OCI-LY1 (cell line): ENCODE measurements around the gene GSTP1.
"Not testable (repeated sequence)": the region's sequence is repeated elsewhere in the genome, so short reads cannot be mapped to it uniquely, and the experiment has no call there.

Source experiments
- H2AFZ ChIP-seq: fragments of 200-600 bp; sonication (generic), shearing (Covaris generic); 2 replicates; pipeline ENCODE4 v1.6.0; 2014; ENCODE audit warnings: antibody characterized with exemption, mild to moderate bottlenecking, low read length
- H3F3A ChIP-seq: fragments of 200-600 bp; sonication (generic), shearing (Covaris generic); 2 replicates; pipeline ENCODE4 v1.6.0; 2014; ENCODE audit warnings: mild to moderate bottlenecking, antibody characterized with exemption, low read length, moderate library complexity; ENCODE audit not compliant: insufficient read depth
- H3K27ac ChIP-seq: fragments of 200-600 bp; sonication (generic); 2 replicates; pipeline ENCODE4 v1.5.1; 2014; ENCODE audit warnings: low read length, mixed run types, mild to moderate bottlenecking, low read depth; ENCODE audit not compliant: poor library complexity, severe bottlenecking
- H3K27me3 ChIP-seq: fragments of 200-600 bp; sonication (generic); 2 replicates; pipeline ENCODE4 v1.6.0; 2014; ENCODE audit warnings: antibody characterized with exemption, mild to moderate bottlenecking, low read length, moderate library complexity; ENCODE audit not compliant: insufficient read depth
- H3K36me3 ChIP-seq: fragments of 200-600 bp; sonication (generic); 2 replicates; pipeline ENCODE4 v1.6.1; 2014; ENCODE audit warnings: mild to moderate bottlenecking, antibody characterized with exemption, low read length, moderate library complexity, mixed read lengths; ENCODE audit not compliant: insufficient read depth
- H3K4me1 ChIP-seq: fragments of 200-600 bp; sonication (generic); 2 replicates; pipeline ENCODE4 v1.5.1; 2014; ENCODE audit warnings: mild to moderate bottlenecking, low read length, moderate library complexity; ENCODE audit not compliant: insufficient read depth, severe bottlenecking
- H3K4me2 ChIP-seq: fragments of 200-600 bp; sonication (generic), shearing (Covaris generic); 2 replicates; pipeline ENCODE4 v1.6.1; 2014; ENCODE audit warnings: low read length
- H3K4me3 ChIP-seq: fragments of 200-600 bp; sonication (generic); 2 replicates; pipeline ENCODE4 v1.5.1; 2014; ENCODE audit warnings: low read length, low read depth, mild to moderate bottlenecking, mixed read lengths; ENCODE audit not compliant: poor library complexity, severe bottlenecking
- H3K79me2 ChIP-seq: fragments of 200-600 bp; shearing (Covaris generic); 2 replicates; pipeline ENCODE4 v1.6.1; 2016; ENCODE audit warnings: mixed run types, low read length, mixed read lengths; ENCODE audit not compliant: insufficient read depth
- H3K9ac ChIP-seq: fragments of 200-600 bp; sonication (generic), shearing (Covaris generic); 2 replicates; pipeline ENCODE4 v1.6.1; 2014; ENCODE audit warnings: mild to moderate bottlenecking, low read length, mixed read lengths
- H3K9me2 ChIP-seq: fragments of 200-600 bp; sonication (generic), shearing (Covaris generic); 2 replicates; pipeline ENCODE4 v1.6.1; 2014; ENCODE audit warnings: low read depth, mild to moderate bottlenecking, low read length, mixed read lengths
- H3K9me3 ChIP-seq: fragments of 200-600 bp; shearing (Covaris generic); 2 replicates; pipeline ENCODE4 v1.6.1; 2014; ENCODE audit warnings: low read length, mixed read lengths
- H4K20me1 ChIP-seq: fragments of 200-600 bp; sonication (generic), shearing (Covaris generic); 2 replicates; pipeline ENCODE4 v1.6.0; 2016; ENCODE audit warnings: mild to moderate bottlenecking, low read length; ENCODE audit not compliant: insufficient read depth
- EZH2 ChIP-seq: fragments of 200-600 bp; sonication (generic), shearing (Covaris generic); IDR thresholded peaks from 2 replicates; pipeline ENCODE4 v1.8.0; 2017; ENCODE audit warnings: borderline replicate concordance, mixed run types, mild to moderate bottlenecking, antibody characterized with exemption, low read length, moderate library complexity, mixed read lengths
- TF ChIP-seq, protein P1 (sequence below): fragments of 200-600 bp; sonication (generic), shearing (Covaris generic); IDR thresholded peaks from 2 replicates; pipeline ENCODE4 v1.5.1; 2017; ENCODE audit warnings: mild to moderate bottlenecking, antibody characterized with exemption, low read length, moderate library complexity, mixed read lengths

The GSTP1 gene

DNA sequence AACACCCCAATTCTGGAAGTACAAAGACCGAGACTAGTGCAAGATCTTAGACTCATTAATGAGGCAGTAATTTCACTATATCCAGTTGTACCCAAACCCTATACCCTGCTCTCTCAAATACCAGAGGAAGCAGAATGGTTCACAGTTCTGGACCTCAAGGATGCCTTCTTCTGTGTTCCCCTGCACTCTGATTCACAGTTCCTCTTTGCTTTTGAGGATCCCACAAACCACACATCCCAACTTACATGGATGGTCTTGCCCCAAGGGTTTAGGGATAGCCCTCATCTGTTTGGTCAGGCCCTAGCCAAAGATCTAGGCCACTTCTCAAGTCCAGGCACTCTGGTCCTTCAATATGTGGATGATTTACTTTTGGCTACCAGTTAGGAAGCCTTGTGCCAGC, 40.2 kb downstream of the GSTP1 start:
- not testable (repeated sequence) for H3K4me3 ChIP-seq, H3K9ac ChIP-seq, H3F3A ChIP-seq, H3K36me3 ChIP-seq, H3K27ac ChIP-seq, H4K20me1 ChIP-seq, H3K9me3 ChIP-seq, H2AFZ ChIP-seq, H3K27me3 ChIP-seq, H3K79me2 ChIP-seq, H3K9me2 ChIP-seq, H3K4me2 ChIP-seq, H3K4me1 ChIP-seq

DNA sequence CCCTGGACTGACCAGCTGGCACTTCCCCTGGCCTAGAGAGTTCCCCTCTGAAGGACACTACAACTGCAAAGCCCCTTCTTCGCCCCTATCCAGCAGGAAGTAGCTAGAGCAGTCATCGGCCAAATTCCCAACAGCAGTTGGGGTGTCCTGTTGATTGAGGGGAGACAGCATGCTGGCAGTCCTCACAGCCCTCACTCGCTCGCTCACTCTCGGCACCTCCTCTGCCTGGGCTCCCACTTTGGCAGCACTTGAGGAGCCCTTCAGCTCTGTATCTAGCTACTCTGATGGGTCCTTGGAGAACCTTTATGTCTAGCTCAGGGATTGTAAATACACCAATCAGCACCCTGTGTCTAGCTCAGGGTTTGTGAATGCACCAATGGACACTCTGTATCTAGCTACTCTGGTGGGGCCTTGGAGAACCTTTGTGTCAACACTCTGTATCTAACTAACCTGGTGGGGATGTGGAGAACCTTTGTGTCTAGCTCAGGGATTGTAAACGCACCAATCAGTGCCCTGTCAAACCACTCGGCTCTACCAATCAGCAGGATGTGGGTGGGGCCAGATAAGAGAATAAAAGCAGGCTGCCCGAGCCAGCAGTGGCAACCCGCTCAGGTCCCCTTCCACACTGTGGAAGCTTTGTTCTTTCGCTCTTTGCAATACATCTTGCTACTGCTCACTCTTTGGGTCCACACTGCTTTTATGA, 42.7 kb downstream of the GSTP1 start:
- H3K9me2 ChIP-seq, H3K27ac ChIP-seq, H3K27me3 ChIP-seq, H3K9ac ChIP-seq, H3K4me2 ChIP-seq, H3K79me2 ChIP-seq, H3K4me3 ChIP-seq, H4K20me1 ChIP-seq, H2AFZ ChIP-seq, H3K36me3 ChIP-seq, H3F3A ChIP-seq, H3K9me3 ChIP-seq: not testable (repeated sequence)
- H3K4me1 ChIP-seq = peaks cover 18% of the 10 kb centered on the region

DNA sequence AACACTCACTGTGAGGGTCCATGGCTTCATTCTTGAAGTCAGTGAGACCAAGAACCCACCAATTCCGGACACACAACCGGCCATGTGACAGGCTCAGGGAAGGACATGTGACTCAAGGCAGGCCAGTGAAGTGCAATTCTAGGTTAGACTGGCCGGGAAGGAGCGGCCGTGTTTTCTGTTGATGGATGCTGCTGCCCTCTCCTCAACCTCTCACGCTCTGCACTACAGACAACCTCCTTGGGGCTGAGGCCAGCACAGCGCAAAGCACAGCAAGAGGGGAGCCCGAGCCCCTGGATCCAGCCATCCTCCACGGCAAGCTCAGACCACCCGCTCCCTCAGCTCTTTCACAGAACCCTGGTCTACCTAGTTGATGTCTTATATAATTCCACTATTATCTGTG, 43.4 kb downstream of the GSTP1 start:
- Histone ChIP-seq H3K4me2 (no peak overlapping the region), H3K36me3 (no peaks in the 10 kb centered on the region)

DNA sequence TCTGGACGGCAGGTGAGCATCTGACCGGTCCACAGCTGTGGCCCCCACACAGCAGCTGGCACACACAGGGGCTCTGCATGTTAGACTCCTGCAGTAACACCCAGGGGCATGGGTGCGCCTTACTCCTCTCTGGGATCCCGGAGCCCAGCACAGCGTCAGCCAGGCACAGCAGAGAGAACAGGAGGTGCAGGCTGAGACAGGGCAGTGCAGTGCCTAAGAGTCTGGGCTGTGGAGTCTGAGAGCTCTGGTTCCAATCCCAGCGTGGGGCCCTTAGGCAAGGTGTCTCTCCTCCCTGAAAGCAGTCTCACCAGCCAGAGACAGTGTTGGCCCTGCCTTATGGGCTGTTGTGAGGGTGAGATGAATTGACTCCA, 43.8 kb downstream of the GSTP1 start:
- Histone ChIP-seq H3K27ac (no peak overlapping the region), H3K79me2 (no peaks in the 10 kb centered on the region), H3K9me2 (no peaks in the 10 kb centered on the region), H3K4me2 (no peak overlapping the region), H3K4me3 (no peak overlapping the region), H3K27me3 (no peaks in the 10 kb centered on the region), H2AFZ (no peak overlapping the region), H3K4me1 (peaks cover 18% of the 10 kb centered on the region), H3K9ac (no peak overlapping the region), H3K9me3 (no peaks in the 10 kb centered on the region), H3F3A (no peaks in the 10 kb centered on the region), H3K36me3 (no peaks in the 10 kb centered on the region), H4K20me1 (no peaks in the 10 kb centered on the region)
- TF ChIP-seq, protein P1, sequence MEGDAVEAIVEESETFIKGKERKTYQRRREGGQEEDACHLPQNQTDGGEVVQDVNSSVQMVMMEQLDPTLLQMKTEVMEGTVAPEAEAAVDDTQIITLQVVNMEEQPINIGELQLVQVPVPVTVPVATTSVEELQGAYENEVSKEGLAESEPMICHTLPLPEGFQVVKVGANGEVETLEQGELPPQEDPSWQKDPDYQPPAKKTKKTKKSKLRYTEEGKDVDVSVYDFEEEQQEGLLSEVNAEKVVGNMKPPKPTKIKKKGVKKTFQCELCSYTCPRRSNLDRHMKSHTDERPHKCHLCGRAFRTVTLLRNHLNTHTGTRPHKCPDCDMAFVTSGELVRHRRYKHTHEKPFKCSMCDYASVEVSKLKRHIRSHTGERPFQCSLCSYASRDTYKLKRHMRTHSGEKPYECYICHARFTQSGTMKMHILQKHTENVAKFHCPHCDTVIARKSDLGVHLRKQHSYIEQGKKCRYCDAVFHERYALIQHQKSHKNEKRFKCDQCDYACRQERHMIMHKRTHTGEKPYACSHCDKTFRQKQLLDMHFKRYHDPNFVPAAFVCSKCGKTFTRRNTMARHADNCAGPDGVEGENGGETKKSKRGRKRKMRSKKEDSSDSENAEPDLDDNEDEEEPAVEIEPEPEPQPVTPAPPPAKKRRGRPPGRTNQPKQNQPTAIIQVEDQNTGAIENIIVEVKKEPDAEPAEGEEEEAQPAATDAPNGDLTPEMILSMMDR = no peak
- TF ChIP-seq EZH2 = no peak

More for the DNA sequence above, 43.4 kb downstream of the GSTP1 start:
- peaks cover 18% of the 10 kb centered on the region for H3K4me1 ChIP-seq
- no peaks in the 10 kb centered on the region for H3F3A ChIP-seq
- H3K9ac ChIP-seq = no peak overlapping the region
- H3K4me3 ChIP-seq = no peak overlapping the region
- H2AFZ ChIP-seq = no peak overlapping the region
- H3K9me2 ChIP-seq = no peaks in the 10 kb centered on the region
- no peak overlapping the region for H3K27ac ChIP-seq
- no peaks in the 10 kb centered on the region for H4K20me1 ChIP-seq
- H3K27me3 ChIP-seq = no peaks in the 10 kb centered on the region
- H3K9me3 ChIP-seq = no peaks in the 10 kb centered on the region
- H3K79me2 ChIP-seq = no peaks in the 10 kb centered on the region
- TF ChIP-seq, protein P1 = no peak
- no peak for TF ChIP-seq EZH2
